ENCODE results near the gene IL23A.
"Not testable (repeated sequence)": the region's sequence is repeated elsewhere in the genome, so short reads cannot be mapped to it uniquely, and the experiment has no call there.

IL23A gene

GRCh38 chr12:56338308-56339157 is at the start of gene IL23A:
TSS of gene IL23A (plus strand) at chr12:56338884. CDS start at chr12:56339045, 161 bp downstream.
- DNase-seq (ENCODE audit: low spot score), result no peak

GRCh38 chr12:56293795-56294194 is 44.9 kb upstream of the IL23A start:
- no peak for DNase-seq (ENCODE audit: low spot score)

- DNase-seq (ENCODE audit: low spot score), result no peak
Observed at GRCh38 chr12:56296295-56296694, 42.4 kb upstream of the IL23A start.

GRCh38 chr12:56297400-56297799 is 41.3 kb upstream of the IL23A start:
- no peak for DNase-seq (ENCODE audit: low spot score)

- no peak for DNase-seq (ENCODE audit: low spot score)
Observed at GRCh38 chr12:56298828-56299227, 39.9 kb upstream of the IL23A start.

GRCh38 chr12:56299308-56299852 is 39.3 kb upstream of the IL23A start:
- peak; percentile 50 for DNase-seq (ENCODE audit: low spot score)

GRCh38 chr12:56299853-56300643 is 38.6 kb upstream of the IL23A start, which contains the start of gene CS:
TSS of gene CS (minus strand) at chr12:56300330. CDS start at chr12:56300201, 129 bp downstream.
- peak; percentile 99 for DNase-seq (ENCODE audit: low spot score)

- peak; percentile 49 for DNase-seq (ENCODE audit: low spot score)
Observed at GRCh38 chr12:56300644-56301464, 37.8 kb upstream of the IL23A start.

GRCh38 chr12:56304276-56304675 is 34.4 kb upstream of the IL23A start:
- DNase-seq (ENCODE audit: low spot score), result no peak

GRCh38 chr12:56304872-56305590 is 33.7 kb upstream of the IL23A start:
- no peak for DNase-seq (ENCODE audit: low spot score)

- DNase-seq (ENCODE audit: low spot score), result no peak
Observed at GRCh38 chr12:56307221-56307965, 31.3 kb upstream of the IL23A start.

GRCh38 chr12:56308714-56309113 is 30.0 kb upstream of the IL23A start:
- no peak for DNase-seq (ENCODE audit: low spot score)

- DNase-seq (ENCODE audit: low spot score), result no peak
Observed at GRCh38 chr12:56311003-56311402, 27.7 kb upstream of the IL23A start.

- DNase-seq (ENCODE audit: low spot score), result no peak
Observed at GRCh38 chr12:56315249-56315621, 23.4 kb upstream of the IL23A start.

GRCh38 chr12:56315622-56316473 is 22.8 kb upstream of the IL23A start, which contains the start of gene CNPY2:
TSS of gene CNPY2 (minus strand) at chr12:56315988. CDS start at chr12:56315217, 771 bp downstream.
- DNase-seq (ENCODE audit: low spot score), result peak; percentile 90

GRCh38 chr12:56317675-56318074 is 21.0 kb upstream of the IL23A start:
- DNase-seq (ENCODE audit: low spot score), result no peak

- DNase-seq (ENCODE audit: low spot score), result no peak
Observed at GRCh38 chr12:56321027-56321426, 17.7 kb upstream of the IL23A start.

- not testable (repeated sequence) for DNase-seq (ENCODE audit: low spot score)
Observed at GRCh38 chr12:56321610-56322009, 17.1 kb upstream of the IL23A start.

GRCh38 chr12:56324206-56324605 is 14.5 kb upstream of the IL23A start:
- DNase-seq (ENCODE audit: low spot score), result no peak

All from hematopoietic multipotent progenitor cell treated with erythropoietin and hydrocortisone succinate and interleukin-3 and kit ligand, for 15 days (in vitro differentiated cells).